Colonic mucosa (tissue), 4 donors: ENCODE data around the gene STIM1. TPM values are rescaled to one million over a fixed set of nuclear protein-coding genes. Genes with fewer than 3 reads are reported as not detected.

Experiments
- DNase-seq: peaks from one replicate; pipeline ENCODE4 v3.0.0-alpha.2; 2020
- H3K27ac ChIP-seq: fragments of 200-600 bp; one replicate; pipeline ENCODE4 v1.8.0; 2021
- H3K27me3 ChIP-seq: fragments of 200-600 bp; one replicate; pipeline ENCODE4 v1.8.0; 2021
- H3K36me3 ChIP-seq: fragments of 200-600 bp; one replicate; pipeline ENCODE4 v1.8.0; 2021
- H3K4me1 ChIP-seq: fragments of 200-600 bp; one replicate; pipeline ENCODE4 v1.8.0; 2021; ENCODE audit warnings: mild to moderate bottlenecking
- H3K4me3 ChIP-seq: fragments of 200-600 bp; one replicate; pipeline ENCODE4 v1.8.0; 2021
- H3K9ac ChIP-seq, 2 donors: one replicate each; pipeline ENCODE4 v1.7.0; 2013; ENCODE audit warnings: control low read depth in 2 of 2, low read depth in 2 of 2, low read length in 2 of 2
- H3K9me3 ChIP-seq: fragments of 200-600 bp; one replicate; pipeline ENCODE4 v1.8.0; 2021
- intact Hi-C: fragments of 100-400 bp; cut with DNase I; formaldehyde crosslinking; loops from one replicate; pipeline ENCODE4 v1.14.1; 2022
- total RNA-seq, 2 donors: library from RNA; stranded (reverse); fragmentation: NEBNext Ultra II Directional in 1 of 2; extraction: Animal tissue kit (Norgen Biotek cat#: 25700) in 1 of 2; gene quantifications; one replicate each; pipeline ENCODE4 v1.2.1, GENCODE V29; 2021
- TF ChIP-seq, protein P1 (sequence below): fragments of 200-600 bp; IDR thresholded peaks from one replicate; pipeline ENCODE4 v1.8.0; 2022; ENCODE audit warnings: antibody characterized with exemption, mild to moderate bottlenecking
- donor health status: healthy.
- donor health status: DM: no; HTN: no; CAD: no.
- donor health status: DM: no; HTN: no; CAD: no.

STIM1 gene
- total RNA-seq, 2 donors from 2014 or later: 39.1 to 56.8 TPM

DNA sequence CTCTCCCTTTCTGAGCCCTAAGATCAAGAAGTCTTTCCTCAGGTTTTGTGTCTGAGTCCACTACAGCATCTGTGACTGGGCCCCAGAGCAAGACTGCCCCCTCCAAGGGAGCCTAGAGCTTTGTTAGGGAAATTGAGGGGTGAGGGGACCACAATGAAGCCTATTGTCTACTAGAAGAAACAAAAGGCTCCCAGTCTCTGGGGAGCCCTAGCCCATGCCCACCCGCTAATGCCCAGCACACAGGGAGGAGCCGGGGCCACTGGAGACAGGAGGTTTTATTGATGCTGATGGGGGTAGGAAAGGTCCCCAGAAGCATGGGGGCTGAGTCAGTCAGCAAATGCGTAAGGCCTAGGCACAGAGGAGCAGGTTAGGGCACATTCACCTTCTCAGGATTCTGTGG, 28.7 kb upstream of the STIM1 start:
- TF ChIP-seq, protein P1, sequence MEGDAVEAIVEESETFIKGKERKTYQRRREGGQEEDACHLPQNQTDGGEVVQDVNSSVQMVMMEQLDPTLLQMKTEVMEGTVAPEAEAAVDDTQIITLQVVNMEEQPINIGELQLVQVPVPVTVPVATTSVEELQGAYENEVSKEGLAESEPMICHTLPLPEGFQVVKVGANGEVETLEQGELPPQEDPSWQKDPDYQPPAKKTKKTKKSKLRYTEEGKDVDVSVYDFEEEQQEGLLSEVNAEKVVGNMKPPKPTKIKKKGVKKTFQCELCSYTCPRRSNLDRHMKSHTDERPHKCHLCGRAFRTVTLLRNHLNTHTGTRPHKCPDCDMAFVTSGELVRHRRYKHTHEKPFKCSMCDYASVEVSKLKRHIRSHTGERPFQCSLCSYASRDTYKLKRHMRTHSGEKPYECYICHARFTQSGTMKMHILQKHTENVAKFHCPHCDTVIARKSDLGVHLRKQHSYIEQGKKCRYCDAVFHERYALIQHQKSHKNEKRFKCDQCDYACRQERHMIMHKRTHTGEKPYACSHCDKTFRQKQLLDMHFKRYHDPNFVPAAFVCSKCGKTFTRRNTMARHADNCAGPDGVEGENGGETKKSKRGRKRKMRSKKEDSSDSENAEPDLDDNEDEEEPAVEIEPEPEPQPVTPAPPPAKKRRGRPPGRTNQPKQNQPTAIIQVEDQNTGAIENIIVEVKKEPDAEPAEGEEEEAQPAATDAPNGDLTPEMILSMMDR: no peak
- Histone ChIP-seq H3K36me3 (no peaks in the 10 kb centered on the region), H3K27me3 (no peaks in the 10 kb centered on the region), H3K4me3 (no peak overlapping the region), H3K9ac (no peak overlapping the region), H3K4me1 (no peaks in the 10 kb centered on the region), H3K27ac (no peak overlapping the region), H3K9me3 (no peaks in the 10 kb centered on the region)
- DNase-seq: no peak
- intact Hi-C loops: no loop called here

DNA sequence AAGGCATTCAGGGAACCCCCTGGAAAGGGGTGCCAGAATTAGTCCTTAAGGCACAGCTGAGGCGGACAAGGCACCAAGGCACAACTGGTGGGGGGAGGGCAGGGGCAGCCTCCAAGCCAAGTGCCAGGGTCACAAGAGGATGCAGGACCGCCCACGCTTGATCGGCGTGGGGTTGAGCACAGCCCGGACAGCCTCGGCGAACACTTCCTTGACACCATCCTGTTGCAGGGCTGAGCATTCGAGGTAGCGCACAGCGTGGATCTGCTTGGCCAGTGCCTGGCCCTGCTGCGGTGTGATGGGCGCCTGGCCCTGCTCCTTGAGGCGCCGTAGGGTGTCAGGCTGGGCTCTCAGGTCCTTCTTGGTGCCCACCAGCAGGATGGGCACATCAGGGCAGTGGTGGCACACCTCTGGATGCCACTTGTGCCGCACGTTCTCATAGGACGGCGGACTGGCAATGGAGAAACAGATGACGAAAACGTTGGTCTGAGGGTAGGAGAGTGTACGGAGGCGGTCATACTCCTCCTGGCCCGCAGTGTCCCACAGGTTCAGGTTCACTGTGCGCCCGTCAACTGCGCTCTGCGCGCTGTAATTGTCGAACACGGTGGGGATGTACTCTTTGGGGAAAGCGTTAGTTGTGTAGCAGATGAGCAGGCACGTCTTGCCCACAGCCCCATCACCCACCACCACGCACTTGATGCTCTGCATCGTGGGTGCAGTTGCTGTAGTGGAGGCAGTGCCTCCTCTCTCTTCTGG, 27.9 kb upstream of the STIM1 start:
- intact Hi-C loops: no loop called here
- H3K9me3 ChIP-seq: no peaks in the 10 kb centered on the region
- no peak for DNase-seq
- no peak overlapping the region for H3K27ac ChIP-seq
- TF ChIP-seq, protein P1: no peak
- H3K9ac ChIP-seq: no peak overlapping the region
- no peaks in the 10 kb centered on the region for H3K36me3 ChIP-seq
- H3K27me3 ChIP-seq: no peaks in the 10 kb centered on the region
- H3K4me3 ChIP-seq: no peak overlapping the region
- H3K4me1 ChIP-seq: peaks cover 3% of the 10 kb centered on the region

DNA sequence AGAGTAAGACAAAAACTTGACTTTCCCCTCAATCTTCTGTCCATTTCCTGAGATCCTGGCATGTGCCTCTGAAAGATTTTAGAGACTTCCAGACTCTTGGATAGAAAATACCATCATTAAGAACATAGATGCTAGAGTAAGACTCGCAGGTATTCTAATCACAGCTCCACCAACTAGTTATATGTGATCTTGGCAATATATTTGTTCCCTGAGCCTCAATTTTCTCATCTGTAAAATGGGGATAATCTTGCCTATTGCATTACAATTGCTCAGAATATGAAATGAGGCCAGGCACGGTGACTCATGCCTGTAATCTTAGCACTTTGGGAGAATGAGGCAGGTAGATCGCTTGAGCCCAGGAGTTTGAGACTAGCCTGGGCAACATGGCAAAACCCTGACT, 25.4 kb upstream of the STIM1 start:
- no peak overlapping the region for H3K27ac ChIP-seq
- no peaks in the 10 kb centered on the region for H3K36me3 ChIP-seq
- intact Hi-C loops: no loop called here
- H3K9me3 ChIP-seq: no peaks in the 10 kb centered on the region
- H3K9ac ChIP-seq: no peak overlapping the region
- no peak overlapping the region for H3K4me3 ChIP-seq
- H3K27me3 ChIP-seq: no peaks in the 10 kb centered on the region
- peaks cover 12% of the 10 kb centered on the region for H3K4me1 ChIP-seq
- TF ChIP-seq, protein P1: no peak
- DNase-seq: no peak

DNA sequence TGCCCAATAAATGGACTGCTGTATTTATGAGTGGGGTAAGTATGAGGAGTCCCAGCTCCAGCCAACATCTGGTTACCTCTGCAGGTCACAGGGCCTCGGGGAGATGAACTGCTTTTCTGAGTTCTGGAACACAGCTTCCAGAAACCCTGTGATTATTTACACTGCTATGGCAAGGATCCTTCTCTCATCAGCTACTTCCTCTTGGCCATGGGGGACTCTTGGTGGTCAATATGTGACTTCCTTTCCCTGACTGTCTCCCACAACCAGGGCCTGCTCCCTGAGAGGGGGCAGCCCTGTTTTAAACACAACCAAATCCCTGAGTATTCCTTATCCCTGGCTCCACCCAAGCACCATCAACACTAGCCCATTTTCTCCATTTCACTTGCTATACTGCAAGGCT, 24.7 kb upstream of the STIM1 start:
- H3K27me3 ChIP-seq: no peaks in the 10 kb centered on the region
- H3K27ac ChIP-seq: peak overlapping the region; percentile 1

DNA sequence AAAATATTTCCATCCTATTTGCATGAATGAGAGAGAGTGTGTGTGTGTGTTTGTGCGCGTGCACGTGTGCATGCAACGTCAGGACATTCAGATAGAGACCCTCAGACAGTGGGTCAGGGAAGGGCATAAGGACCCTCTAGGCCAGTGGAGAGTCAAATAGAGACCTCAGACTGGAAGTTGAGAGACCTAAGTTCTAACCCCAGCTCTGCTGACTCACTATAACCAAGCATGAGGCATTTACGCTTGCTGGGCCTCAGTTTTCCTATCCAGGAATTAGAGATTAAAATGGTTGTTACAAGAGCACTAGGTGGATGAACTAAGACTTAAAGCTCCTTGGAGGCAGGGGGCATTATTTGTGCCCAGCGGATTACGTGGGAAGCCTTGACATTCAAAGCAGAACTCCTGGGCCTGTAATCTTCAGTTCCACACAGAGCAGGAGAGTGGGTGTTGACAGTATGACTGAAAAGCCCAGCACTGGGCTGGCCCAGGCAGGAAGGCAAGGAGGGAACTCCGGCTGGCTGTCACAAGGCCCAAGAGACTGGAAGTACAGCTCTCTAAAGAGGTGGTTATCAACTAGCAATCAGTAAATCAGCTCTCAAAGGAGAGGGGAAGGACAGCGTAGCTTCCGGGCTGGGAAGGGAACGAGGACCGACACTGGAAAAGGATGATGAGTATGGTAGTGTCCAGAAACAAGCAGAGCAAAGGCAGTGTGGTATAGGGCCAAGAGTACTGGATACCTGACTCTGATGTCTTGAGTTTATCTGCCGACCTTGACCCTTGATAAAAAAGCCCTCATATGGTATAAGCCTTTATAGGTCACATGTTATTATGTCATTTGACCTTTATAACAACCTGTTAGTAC, 23.9 kb upstream of the STIM1 start:
- Histone ChIP-seq H3K9ac (no peak overlapping the region), H3K36me3 (no peaks in the 10 kb centered on the region), H3K27me3 (no peaks in the 10 kb centered on the region), H3K4me1 (peaks cover 16% of the 10 kb centered on the region), H3K4me3 (no peak overlapping the region), H3K27ac (peak overlapping the region; percentile 1), H3K9me3 (no peaks in the 10 kb centered on the region)
- TF ChIP-seq, protein P1: no peak
- DNase-seq: no peak
- intact Hi-C loops: no loop called here

More for the DNA sequence above, 24.7 kb upstream of the STIM1 start:
- intact Hi-C loops: no loop called here
- Histone ChIP-seq H3K36me3 (no peaks in the 10 kb centered on the region), H3K4me3 (no peak overlapping the region), H3K9ac (no peak overlapping the region), H3K4me1 (peaks cover 16% of the 10 kb centered on the region), H3K9me3 (no peaks in the 10 kb centered on the region)
- DNase-seq: no peak
- TF ChIP-seq, protein P1: no peak
